HTR-8/SVneo (cell line): ENCODE measurements around the gene DUSP5.

Experiments
- DNase-seq: peaks from one replicate; pipeline ENCODE4 v3.0.0; 2011; ENCODE audit warnings: low spot score, mixed read lengths; ENCODE audit not compliant: insufficient read length
- FAIRE-seq: peaks from 2 replicates; lab custom pipeline; 2011; peaks lifted over from hg19 to GRCh38; lab: Jason Lieb, UNC

DUSP5 gene

DNA sequence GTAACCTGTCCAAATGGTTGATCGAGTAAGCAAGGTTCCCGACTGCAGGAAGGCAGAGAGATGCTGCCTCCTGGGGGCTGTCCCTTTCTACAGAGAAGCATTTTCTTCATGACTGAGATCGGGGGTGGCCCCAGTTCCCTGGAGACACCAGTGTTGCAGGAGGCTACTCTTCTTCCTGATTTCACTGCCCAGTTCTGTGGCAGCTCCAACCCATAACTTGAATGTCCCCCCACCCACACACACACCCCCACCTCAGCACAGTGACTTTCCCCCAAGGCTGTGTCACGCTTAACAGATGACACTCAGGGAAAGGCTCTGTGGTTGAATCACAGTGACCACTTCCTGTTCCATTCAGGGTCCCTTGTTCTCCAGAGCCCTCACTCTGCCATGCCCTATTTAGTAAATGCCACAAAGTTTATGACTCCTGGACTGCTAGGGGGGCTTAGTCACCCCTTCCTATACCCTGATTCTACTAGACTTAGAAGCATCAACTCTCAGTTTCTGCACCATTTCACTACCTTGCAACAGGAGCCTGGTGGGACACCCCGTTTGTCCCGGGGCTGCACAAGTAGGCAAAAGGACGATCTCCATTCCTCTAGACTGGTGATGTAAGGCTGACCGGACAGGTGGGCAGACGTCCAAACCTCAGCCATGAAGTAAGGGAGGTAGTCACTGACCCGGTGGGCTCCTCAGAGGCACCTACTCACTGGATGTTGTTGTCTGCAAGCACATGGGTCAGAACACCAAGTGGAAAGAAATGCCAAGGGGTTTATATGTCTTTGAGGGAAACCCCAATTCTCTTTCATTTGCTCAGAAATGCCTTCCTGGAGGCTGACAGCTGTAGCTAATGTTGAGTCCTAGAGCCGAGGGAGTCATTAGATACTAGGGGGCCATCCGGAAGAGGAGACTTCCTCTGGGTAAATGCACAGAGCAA is 38.5 kb downstream of the DUSP5 start:
- peak; percentile 33 for DNase-seq
- peak; percentile 58 for FAIRE-seq

DNA sequence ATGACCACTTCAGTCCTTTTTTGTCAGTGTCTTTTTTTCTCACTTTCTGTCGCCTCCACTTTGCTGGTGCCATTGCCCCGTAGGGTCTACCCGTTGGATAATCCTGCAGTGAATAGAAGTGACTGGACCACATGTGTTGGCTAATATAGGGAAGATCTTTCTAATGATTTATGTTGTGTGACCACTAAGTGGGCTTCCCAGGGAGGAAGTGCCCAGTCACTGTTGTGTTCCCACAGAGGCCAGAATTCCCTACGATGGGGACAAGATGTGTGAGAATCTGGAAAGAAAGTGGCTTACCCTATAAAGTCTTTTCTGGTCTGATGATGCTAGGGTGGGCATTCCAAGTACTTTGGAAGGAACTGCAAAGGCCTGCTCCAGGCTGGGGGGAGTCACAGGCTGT is 41.4 kb downstream of the DUSP5 start:
- FAIRE-seq (no peak), DNase-seq (no peak)

DNA sequence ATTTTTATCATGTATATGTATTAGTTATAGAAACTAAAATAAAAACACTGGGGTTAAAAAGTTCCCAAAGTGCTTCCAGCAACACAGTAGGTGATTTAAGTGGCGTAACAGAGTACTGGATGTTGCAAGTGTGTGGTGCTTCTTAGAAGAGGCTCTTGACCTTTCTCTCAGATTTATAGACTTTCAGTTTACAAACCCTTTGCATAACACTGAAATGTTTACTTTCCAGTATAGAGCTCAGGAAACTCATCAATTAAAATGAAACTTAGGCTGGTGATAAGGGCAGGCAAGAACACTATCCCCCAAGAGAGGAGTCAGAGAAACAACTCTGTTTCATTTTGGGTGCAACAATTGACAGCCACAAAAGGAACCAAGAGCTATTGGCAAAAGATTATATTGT is 42.3 kb downstream of the DUSP5 start:
- no peak for FAIRE-seq
- DNase-seq, result no peak

DNA sequence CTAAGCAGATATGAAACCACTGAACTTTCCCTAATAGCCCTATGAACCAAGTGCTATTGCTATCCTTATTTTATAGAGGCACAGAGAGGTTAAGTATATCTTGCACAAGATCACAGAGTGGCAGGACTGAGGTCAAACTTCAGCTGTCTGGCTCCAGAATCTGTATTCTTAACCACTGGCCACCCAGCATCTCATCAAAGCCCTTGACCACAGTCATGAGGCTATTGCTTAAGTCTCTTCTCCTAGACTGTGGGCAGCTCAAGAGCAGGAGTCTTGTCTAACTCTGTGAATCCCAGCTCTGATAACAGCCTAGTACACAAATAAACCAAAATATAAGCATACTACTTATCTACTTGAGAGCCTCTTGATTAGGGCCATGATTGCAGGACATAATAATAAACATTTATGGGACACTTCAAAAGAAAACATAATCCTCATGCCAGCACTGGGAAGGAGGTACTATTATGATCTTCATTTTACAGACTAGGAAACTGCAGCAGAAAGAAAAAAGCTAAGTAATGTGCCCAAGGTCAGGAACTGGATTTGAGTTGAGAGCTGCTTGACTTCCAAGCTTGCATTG is 47.3 kb downstream of the DUSP5 start:
- no peak for FAIRE-seq
- no peak for DNase-seq

DNA sequence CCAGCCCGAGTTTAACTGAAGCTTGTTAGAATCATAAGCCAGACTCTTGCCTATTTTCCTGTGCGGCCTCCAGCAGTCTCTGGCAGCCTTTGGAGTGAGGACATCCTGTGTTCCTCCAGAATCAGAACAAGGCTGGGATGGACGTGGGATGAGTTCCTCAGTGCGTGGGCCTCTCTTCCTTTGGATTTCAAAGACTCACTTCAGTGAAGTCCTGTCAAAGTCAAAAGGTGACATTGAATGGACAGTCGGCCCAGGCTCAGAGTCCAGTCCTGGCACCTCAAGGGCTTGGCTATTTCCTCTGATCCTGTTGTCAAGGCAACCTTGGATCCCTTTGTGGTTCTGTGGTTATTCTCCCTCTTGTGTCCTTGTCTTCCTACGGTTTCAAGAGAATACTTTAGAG is 48.4 kb downstream of the DUSP5 start:
- FAIRE-seq (no peak), DNase-seq (no peak)

DNA sequence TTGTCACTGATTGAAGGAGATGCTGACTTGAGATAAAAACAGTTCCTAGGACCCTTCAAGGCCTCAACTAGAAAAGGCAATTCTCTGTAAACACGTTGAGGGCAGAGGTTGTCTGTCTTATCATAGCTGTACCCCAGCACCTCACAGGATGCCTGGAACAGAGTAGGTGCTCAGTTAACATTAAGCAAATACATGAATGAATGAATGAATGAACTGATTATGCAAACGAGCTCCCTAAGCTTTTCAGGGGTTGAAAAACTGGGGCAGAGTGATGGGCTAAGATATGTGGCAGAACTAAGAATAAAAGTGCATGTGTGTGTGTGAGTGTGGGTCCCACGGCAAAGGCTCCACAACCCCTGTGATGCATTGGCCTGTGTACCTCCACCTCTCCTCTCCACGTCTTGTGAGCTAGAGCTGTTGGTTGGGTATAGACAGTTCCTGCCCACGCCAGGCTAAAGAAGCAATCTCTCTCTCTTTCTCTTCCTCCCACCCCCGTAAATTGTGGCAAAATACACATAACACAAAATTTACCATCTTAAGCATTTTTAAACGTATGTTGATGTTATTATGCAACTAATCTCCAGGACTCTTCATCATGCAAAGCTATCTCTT is 48.9 kb downstream of the DUSP5 start:
- FAIRE-seq (no peak), DNase-seq (no peak)

DNA sequence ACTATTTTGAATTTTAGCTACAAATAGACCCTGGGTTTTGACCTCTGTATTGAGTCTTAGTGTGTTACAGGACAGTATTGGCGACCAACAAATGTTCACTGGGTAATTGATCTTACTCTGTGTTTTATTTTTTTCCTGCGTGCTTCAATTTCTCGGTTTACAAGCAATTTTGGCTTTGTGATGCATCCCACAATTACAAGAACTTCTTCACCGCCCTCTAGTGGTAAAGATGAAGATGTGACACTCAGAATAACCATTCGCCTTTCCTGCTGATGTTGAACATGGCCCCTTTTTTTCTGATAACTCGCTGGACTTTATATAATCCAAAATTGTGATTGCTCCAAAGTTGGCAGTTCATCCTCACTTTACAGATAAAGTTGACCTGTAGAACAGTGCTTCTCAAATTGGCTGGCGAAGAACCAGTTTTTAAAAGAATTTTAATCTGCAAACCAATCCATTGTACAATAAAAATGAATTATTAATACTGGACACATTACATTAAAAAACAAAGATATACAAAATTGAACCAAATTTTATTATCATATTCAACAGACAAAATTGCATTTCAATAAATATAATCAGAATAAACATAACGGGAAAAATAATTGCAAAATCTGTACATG is 49.5 kb downstream of the DUSP5 start:
- DNase-seq (no peak), FAIRE-seq (no peak)

DNA sequence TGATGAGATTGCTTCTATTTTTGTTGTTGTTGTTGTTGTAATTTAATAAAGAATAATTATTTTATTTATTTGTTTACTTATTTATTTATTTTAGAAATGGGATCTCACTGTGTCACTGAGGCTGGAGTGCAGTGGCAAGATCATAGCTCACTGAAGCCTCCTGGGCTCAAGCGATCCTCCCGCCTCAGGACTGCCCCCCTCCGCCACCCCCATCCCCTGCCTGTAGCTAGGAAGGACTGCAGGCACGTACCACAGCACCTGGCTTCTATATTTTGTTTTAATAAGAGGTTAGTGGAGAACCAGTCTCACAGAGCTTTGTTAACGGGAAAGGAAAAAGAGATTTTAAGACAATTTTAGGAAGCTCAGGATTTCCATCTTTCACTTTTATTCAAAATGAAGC is 50.3 kb downstream of the DUSP5 start:
- DNase-seq, result no peak
- no peak for FAIRE-seq

DNA sequence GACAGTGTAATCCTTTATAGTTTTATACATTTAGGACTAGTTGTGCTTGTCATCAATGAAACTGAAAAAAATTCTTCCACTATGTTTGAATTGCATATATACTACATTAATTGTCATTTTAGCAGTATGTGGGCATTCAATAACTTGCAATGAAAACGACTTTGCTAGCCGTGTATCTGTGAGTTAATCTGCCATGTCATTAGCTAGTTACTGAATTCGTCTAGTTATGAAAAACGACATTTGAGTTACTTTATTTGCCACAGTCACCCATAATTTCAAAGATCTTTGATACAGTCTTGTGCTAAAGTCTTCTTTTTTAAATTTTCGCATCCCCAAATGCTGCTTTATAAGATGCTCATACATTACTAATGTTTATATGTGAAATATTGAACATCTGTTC is 51.5 kb downstream of the DUSP5 start:
- DNase-seq, result no peak
- FAIRE-seq, result no peak

DNA sequence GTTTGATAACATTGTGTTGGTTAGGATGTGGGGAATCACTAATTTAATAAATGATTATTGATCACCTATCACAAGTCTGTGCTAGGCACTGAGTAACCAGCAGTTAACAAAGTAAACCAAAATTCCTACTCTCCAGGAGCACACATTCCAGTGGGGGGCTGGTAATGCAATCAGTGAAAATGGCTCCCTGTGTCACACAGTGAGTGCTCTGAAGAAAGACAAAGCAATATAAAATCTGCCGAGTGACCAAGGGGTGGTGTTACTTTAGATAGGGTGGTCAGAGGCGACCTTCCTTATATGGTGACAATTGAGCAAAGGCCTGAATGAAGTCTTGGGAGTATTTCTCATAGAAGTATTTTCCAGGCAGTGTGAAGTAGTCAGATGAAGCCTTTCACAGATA is 56.2 kb downstream of the DUSP5 start:
- DNase-seq, result no peak
- FAIRE-seq, result no peak

DNA sequence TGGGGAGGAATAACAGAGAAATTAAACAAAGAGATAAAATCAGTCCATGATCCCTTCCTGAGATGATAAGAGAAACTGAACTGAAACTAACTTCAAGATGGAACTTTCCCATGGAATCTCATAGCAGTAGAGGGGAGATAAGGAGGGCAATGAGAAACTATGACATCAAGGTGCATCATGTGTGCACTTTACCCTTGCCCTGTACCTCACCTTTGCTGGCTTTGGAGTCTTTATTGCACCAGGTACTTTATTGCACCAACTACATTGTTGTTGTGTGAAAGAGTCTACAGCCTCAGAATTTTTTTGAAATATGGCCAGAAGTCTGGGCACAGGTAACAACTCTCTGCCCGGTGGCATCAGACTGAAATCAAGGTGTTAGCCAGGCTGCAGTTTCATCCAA is 58.6 kb downstream of the DUSP5 start:
- DNase-seq (no peak), FAIRE-seq (no peak)

DNA sequence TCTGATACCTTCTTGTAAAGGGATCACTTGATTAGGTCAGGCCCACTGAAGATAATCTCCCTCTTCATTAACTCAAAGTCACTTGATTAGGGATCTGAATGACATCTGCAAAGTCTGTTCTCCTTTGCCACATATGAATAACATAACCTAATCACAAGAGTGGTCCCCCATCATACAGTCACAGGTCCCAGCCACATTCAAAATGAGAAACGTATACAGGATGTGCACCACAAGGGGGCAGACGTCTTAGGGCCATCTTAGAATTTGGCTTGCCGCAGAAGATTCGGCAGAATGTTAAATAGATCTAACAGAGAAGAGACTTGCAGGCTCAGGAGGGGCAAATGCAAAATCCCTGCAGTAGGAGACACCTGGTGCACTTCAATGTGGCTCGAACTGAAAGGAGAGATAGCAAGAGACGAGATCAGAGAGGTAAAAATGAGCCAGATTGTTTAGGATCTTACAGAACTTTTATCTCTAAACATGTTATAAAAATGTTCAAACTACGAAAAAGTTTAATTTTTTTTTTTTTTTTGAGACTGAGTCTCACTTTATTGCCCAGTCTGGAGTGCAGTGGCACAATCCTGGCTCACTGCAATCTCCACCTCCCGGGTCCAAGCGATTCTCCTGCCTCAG is 59.4 kb downstream of the DUSP5 start:
- DNase-seq (peak; percentile 10), FAIRE-seq (no peak)

DNA sequence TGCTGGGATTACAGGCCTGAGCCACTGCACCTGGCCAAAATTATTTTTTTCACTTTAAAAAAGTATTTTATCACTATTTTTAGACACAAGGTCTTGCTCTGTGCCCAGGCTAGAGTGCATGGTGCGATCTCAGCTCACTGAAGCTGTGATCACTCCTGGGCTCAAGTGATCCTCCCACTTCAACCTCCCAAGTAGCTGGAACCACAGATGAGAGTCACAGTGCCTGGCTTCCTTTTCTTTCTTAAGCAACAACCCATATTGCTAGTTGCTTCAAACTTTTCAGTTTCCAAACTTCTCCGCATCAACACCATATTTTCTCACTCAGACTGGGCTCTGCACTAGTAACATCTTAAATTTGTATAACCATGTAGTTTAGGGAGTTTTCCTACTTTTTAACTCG is 60.3 kb downstream of the DUSP5 start:
- FAIRE-seq, result no peak
- no peak for DNase-seq

DNA sequence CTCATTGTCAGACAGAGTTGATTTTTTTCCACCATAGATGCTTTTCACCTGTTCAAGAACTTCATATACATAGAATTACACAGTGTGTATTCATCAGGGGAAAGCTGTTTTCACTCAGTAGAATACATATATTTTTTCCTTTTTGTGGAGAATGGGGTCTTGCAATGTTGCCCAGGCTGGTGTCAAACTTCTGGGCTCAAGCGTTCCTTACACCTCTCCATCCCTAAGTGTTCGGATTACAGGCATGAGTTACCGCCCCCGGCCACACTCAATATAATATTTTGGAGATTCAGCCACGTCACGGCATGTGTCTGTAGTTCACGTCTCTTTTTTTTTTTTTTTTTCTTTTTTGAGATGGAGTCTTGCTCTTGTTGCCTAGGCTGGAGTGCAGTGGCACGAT is 62.3 kb downstream of the DUSP5 start:
- DNase-seq, result no peak
- no peak for FAIRE-seq
